ENCODE data around the gene NTM.

The NTM gene

DNA sequence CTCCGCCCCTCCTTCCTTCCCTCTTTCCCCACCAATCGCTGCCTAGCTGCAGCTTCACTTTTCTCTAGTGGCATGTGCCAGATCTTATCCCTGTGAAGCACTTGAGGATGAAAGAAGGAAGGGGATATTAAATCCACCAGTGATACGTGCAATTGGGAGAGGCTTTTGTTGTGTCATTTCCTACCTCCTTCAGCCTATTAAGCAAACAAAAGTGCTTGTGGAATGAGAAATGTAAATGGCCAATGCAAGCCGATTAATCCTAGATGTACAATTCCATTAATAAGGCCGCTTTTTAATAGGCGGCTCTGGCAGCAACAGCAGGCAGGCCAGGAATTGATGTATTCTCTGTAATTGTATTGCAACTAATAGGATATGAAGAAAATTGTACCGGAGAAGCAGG lies 23.3 kb downstream of the NTM start:
- DNase-seq (ENCODE audit: low read depth), result no peak
- Histone ChIP-seq H3K36me3 (ENCODE audit: control insufficient read depth, insufficient read depth, low read length, severe bottlenecking) (no peaks in the 10 kb centered on the region), H3K27me3 (replicated peaks; ENCODE audit: control insufficient read depth, insufficient read depth, low read length) (peaks cover 17% of the 10 kb centered on the region), H3K9me3 (ENCODE audit: control insufficient read depth, low read length) (no peaks in the 10 kb centered on the region), H3K9ac (ENCODE audit: low read length) (no peak overlapping the region), H3K4me3 (ENCODE audit: low read length) (no peak overlapping the region), H3K4me1 (ENCODE audit: control insufficient read depth, insufficient read depth, low read length) (no peaks in the 10 kb centered on the region)

DNA sequence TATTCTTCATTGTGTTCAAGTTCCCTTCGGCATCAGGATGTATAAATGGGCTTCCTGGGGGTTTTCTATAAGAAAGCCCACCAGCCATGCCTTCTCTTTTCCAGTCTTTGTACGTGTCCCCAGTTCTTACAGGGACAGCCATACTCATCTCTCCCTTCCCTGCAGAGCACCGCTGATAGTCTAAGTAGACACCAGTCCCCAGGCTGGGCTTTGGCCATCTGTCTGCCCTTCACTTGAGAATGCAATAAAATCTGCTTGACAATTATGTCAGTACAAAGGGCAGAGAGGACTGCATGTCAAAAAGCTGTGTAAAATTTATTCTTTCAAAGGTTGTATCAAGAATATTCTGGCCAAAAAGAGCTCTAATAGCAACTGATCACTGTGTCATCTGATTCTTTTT lies 27.3 kb downstream of the NTM start:
- no peaks in the 10 kb centered on the region for H3K9me3 ChIP-seq (ENCODE audit: control insufficient read depth, low read length)
- H3K9ac ChIP-seq (ENCODE audit: low read length), result no peak overlapping the region
- H3K27me3 ChIP-seq (replicated peaks; ENCODE audit: control insufficient read depth, insufficient read depth, low read length), result peaks cover 11% of the 10 kb centered on the region
- H3K36me3 ChIP-seq (ENCODE audit: control insufficient read depth, insufficient read depth, low read length, severe bottlenecking), result no peaks in the 10 kb centered on the region
- H3K4me3 ChIP-seq (ENCODE audit: low read length), result no peak overlapping the region
- DNase-seq (ENCODE audit: low read depth), result no peak
- no peaks in the 10 kb centered on the region for H3K4me1 ChIP-seq (ENCODE audit: control insufficient read depth, insufficient read depth, low read length)

DNA sequence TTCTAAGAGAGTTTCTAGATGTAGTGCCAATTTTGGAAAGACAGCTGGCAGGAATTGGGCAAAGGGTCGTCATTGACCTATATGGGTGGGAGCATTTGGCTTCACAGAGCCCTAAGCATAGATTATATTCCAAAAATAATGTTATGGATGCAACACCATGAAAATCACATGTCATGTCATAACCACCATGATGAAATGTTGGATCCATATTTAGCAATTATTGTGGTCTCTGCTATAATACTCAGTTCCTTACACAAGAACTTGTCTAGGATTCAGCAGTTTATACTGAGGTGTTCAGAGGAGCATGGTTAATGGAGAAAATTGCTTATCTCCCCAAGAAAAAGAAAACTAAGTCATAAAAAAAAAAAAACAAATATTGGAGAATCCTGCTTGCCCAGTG lies 31.6 kb downstream of the NTM start:
- Histone ChIP-seq H3K27me3 (replicated peaks; ENCODE audit: control insufficient read depth, insufficient read depth, low read length) (peaks cover 15% of the 10 kb centered on the region), H3K4me3 (ENCODE audit: low read length) (no peak overlapping the region), H3K36me3 (ENCODE audit: control insufficient read depth, insufficient read depth, low read length, severe bottlenecking) (no peaks in the 10 kb centered on the region), H3K9ac (ENCODE audit: low read length) (no peak overlapping the region), H3K4me1 (ENCODE audit: control insufficient read depth, insufficient read depth, low read length) (no peaks in the 10 kb centered on the region), H3K9me3 (ENCODE audit: control insufficient read depth, low read length) (no peaks in the 10 kb centered on the region)
- no peak for DNase-seq (ENCODE audit: low read depth)

DNA sequence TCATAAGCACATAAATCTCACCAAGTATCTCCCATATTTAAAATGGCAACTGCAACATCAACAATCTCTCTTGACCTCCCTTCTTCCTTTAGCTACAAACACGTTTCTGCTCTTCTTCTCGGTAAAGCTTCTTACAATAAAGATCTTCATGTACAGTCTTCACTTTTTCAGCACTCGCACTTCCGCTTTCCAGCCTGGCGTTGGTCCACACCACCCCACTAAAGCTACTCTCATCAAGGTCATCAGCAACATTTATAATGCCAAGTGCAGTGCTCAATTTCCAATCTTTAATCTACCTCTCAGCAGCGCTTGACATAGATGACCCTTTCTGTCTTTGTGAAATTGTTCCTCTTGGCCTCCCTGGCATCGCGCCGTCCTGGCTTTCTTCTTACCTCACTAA lies 33.6 kb downstream of the NTM start:
- Histone ChIP-seq H3K4me3 (ENCODE audit: low read length) (no peak overlapping the region), H3K36me3 (ENCODE audit: control insufficient read depth, insufficient read depth, low read length, severe bottlenecking) (no peaks in the 10 kb centered on the region), H3K9ac (ENCODE audit: low read length) (no peak overlapping the region), H3K4me1 (ENCODE audit: control insufficient read depth, insufficient read depth, low read length) (no peaks in the 10 kb centered on the region), H3K27me3 (replicated peaks; ENCODE audit: control insufficient read depth, insufficient read depth, low read length) (peaks cover 14% of the 10 kb centered on the region), H3K9me3 (ENCODE audit: control insufficient read depth, low read length) (no peaks in the 10 kb centered on the region)
- no peak for DNase-seq (ENCODE audit: low read depth)

DNA sequence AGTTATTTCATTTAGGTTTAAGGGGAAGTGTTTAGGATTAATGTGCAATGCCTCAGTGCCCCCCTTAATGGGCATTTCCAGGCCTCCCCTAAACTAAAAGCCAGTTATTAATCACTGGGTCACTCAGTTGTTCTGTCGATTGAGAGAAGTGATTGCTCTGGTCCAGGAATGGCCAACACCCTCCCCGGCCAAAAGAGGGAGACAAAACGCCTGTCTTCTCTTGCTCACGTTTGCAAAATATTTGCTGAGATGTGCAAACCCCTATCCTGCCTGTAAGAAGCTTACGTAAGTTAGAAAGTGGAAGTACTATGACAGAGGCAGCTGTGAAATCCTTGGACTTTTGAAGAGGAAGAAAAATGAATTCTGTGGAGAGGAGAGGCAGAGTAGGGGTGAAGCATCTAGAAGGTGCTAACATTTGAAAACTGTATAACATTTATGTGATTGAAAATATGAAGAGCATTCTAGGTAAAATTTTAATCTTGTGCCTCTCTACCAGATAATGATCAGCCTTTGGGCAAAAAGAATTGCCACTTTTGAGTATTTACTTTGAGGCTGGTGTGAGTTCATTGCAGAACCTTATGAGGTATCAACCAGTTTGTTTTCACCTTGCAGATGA lies 37.7 kb downstream of the NTM start:
- Histone ChIP-seq H3K36me3 (ENCODE audit: control insufficient read depth, insufficient read depth, low read length, severe bottlenecking) (no peaks in the 10 kb centered on the region), H3K4me3 (ENCODE audit: low read length) (no peak overlapping the region), H3K9ac (ENCODE audit: low read length) (no peak overlapping the region), H3K9me3 (ENCODE audit: control insufficient read depth, low read length) (no peaks in the 10 kb centered on the region), H3K27me3 (replicated peaks; ENCODE audit: control insufficient read depth, insufficient read depth, low read length) (peaks cover 11% of the 10 kb centered on the region), H3K4me1 (ENCODE audit: control insufficient read depth, insufficient read depth, low read length) (no peaks in the 10 kb centered on the region)
- peak; percentile 15 for DNase-seq (ENCODE audit: low read depth)

DNA sequence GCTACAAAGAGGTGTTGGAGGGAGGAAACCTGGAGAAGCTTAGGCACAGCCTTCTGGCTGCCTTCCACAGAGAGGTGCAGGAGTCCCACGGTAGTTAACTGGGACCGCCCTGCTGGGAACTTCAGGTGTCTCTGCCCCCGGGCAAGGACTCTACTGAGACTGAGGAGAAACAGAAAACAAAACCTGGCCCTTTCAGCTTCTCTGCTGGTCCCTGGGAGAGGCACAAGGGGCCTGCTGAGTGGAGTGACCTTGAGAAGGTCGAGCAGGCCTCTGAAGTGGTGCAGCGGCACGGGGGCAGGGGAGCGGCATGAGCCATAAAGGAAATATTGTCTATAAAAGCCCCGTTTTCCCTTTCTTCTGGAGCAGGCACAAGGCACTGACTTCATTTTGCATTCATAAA lies 38.9 kb downstream of the NTM start:
- H3K4me3 ChIP-seq (ENCODE audit: low read length), result no peak overlapping the region

DNA sequence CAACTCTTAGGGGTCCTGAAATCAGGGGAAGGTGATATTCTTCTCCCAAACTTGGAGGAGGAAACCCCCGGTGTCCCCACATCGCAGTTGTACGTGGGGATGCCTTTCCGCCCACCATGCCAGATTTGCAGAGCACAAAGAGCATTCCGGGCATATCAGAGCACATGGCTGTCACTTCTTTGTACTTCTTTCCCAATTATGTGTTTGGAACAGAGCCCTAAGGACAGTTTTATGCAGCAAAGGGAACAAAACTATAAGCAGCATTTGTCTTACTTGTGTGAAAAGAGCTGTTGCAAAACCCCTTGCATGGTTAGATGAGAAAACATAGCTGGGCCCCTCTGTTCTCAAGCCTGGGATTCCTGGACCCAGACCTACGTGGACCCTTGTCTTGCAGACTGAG lies 41.2 kb downstream of the NTM start:
- Histone ChIP-seq H3K36me3 (ENCODE audit: control insufficient read depth, insufficient read depth, low read length, severe bottlenecking) (no peaks in the 10 kb centered on the region), H3K9ac (ENCODE audit: low read length) (no peak overlapping the region), H3K4me1 (ENCODE audit: control insufficient read depth, insufficient read depth, low read length) (no peaks in the 10 kb centered on the region), H3K9me3 (ENCODE audit: control insufficient read depth, low read length) (peaks cover 9% of the 10 kb centered on the region), H3K4me3 (ENCODE audit: low read length) (no peak overlapping the region), H3K27me3 (replicated peaks; ENCODE audit: control insufficient read depth, insufficient read depth, low read length) (no peaks in the 10 kb centered on the region)
- no peak for DNase-seq (ENCODE audit: low read depth)

More for the DNA sequence above, 38.9 kb downstream of the NTM start:
- H3K4me1 ChIP-seq (ENCODE audit: control insufficient read depth, insufficient read depth, low read length), result no peaks in the 10 kb centered on the region
- H3K9ac ChIP-seq (ENCODE audit: low read length), result no peak overlapping the region
- peaks cover 7% of the 10 kb centered on the region for H3K27me3 ChIP-seq (replicated peaks; ENCODE audit: control insufficient read depth, insufficient read depth, low read length)
- H3K9me3 ChIP-seq (ENCODE audit: control insufficient read depth, low read length), result no peaks in the 10 kb centered on the region
- H3K36me3 ChIP-seq (ENCODE audit: control insufficient read depth, insufficient read depth, low read length, severe bottlenecking), result no peaks in the 10 kb centered on the region
- DNase-seq (ENCODE audit: low read depth), result no peak

DNA sequence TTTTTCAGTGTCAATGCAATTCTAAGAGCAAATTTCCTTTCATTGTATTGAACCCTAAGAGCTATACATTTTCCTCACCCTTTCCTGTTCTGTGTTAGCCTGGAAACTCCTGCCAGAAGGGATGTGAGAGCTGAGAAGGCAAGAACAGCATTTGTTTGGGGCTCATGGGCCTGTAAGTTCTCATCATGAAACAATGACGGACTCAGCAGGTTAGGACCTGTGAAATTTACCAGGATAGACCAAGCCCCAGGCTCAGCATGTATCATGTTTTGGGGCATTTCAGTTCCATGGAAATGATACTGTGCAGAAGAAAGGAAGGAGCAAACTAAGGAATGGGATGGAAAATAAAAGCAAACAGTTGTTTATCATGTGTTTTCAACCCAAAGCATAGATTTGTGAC lies 41.6 kb downstream of the NTM start:
- DNase-seq (ENCODE audit: low read depth), result no peak
- no peak overlapping the region for H3K4me3 ChIP-seq (ENCODE audit: low read length)
- H3K36me3 ChIP-seq (ENCODE audit: control insufficient read depth, insufficient read depth, low read length, severe bottlenecking), result no peaks in the 10 kb centered on the region
- peaks cover 9% of the 10 kb centered on the region for H3K9me3 ChIP-seq (ENCODE audit: control insufficient read depth, low read length)
- H3K4me1 ChIP-seq (ENCODE audit: control insufficient read depth, insufficient read depth, low read length), result no peaks in the 10 kb centered on the region
- no peaks in the 10 kb centered on the region for H3K27me3 ChIP-seq (replicated peaks; ENCODE audit: control insufficient read depth, insufficient read depth, low read length)
- H3K9ac ChIP-seq (ENCODE audit: low read length), result no peak overlapping the region

DNA sequence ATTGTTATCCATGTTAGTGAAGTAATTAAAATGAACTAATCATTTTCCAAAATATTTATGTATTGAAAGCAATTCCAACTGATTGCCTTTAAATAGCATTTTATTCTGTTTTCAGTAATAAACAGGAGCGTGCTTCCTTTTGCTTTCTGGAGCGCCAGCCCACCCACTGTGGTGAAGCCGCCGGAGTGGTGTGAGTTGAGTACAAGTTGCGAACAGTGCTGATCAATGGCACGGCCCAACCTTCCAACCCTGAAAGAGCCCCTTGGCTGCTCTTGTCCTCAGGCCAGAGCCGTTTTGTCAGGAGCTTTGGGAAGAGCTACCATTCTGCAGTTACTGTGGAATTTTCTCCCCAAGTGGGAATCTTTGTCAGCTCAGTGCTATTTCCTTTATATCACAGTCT lies 42.8 kb downstream of the NTM start:
- no peaks in the 10 kb centered on the region for H3K27me3 ChIP-seq (replicated peaks; ENCODE audit: control insufficient read depth, insufficient read depth, low read length)
- H3K4me3 ChIP-seq (ENCODE audit: low read length), result no peak overlapping the region
- no peaks in the 10 kb centered on the region for H3K4me1 ChIP-seq (ENCODE audit: control insufficient read depth, insufficient read depth, low read length)
- H3K9me3 ChIP-seq (ENCODE audit: control insufficient read depth, low read length), result peaks cover 9% of the 10 kb centered on the region
- H3K9ac ChIP-seq (ENCODE audit: low read length), result no peak overlapping the region
- no peak for DNase-seq (ENCODE audit: low read depth)
- H3K36me3 ChIP-seq (ENCODE audit: control insufficient read depth, insufficient read depth, low read length, severe bottlenecking), result no peaks in the 10 kb centered on the region

DNA sequence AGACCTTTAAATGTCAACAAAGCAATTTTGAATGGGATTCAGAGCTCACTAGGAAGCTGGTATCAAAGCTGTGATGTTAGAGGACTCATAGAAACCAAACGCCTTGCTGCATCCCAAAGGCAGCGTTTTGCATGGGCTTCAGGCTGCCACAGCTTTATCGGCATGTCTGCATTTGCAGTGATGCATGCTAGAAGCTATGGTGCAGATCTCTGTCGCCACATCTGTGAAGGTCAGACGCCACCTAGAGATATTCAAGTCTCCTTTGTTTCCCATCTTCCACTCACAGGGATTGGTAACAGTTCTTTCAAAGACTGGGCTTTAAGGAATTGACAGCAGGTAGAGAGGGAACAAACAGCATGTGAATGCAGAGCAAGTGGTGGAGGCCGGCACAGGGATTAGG lies 47.8 kb downstream of the NTM start:
- Histone ChIP-seq H3K9me3 (ENCODE audit: control insufficient read depth, low read length) (peaks cover 9% of the 10 kb centered on the region), H3K27me3 (replicated peaks; ENCODE audit: control insufficient read depth, insufficient read depth, low read length) (peaks cover 18% of the 10 kb centered on the region), H3K4me3 (ENCODE audit: low read length) (no peak overlapping the region), H3K9ac (ENCODE audit: low read length) (no peak overlapping the region), H3K36me3 (ENCODE audit: control insufficient read depth, insufficient read depth, low read length, severe bottlenecking) (no peaks in the 10 kb centered on the region), H3K4me1 (ENCODE audit: control insufficient read depth, insufficient read depth, low read length) (no peaks in the 10 kb centered on the region)
- DNase-seq (ENCODE audit: low read depth), result no peak

DNA sequence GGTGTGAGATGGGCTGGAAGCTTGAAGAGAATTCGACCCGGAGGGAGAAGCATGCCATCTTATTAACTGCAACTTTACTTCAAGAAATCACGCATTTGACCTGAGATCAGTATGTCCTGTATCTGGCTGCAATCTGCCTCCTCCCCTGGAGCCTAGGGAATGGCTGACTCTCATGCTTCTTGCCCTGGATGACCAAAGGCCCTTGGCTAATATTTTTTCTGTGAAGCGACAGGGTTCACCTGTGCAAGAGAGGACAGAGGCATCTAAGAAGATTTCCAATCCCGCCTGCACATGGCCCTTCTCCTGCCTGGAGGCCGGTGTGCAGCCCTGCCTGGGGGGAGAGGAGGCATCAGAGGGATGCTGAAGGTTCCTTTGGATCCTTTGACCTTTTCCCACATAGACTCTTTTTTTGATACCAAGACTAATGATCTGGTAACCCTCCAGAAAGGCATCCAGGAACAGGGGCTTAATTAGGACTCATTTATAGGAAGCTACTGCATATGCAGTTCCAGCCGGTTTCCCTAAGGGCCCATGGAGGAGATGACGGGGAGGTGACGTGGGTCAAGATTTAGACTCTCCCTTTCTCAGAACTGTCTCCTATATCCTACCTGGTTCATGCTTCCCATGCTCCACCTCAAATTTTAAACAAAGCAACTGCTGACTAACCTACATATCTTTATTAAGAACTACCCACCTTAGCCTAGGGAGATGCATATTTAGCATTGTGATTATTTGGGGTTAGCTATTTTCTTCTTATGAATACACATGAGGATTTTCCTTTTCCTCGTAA lies 50.8 kb downstream of the NTM start:
- H3K9ac ChIP-seq (ENCODE audit: low read length), result no peak overlapping the region
- H3K9me3 ChIP-seq (ENCODE audit: control insufficient read depth, low read length), result no peaks in the 10 kb centered on the region
- no peaks in the 10 kb centered on the region for H3K36me3 ChIP-seq (ENCODE audit: control insufficient read depth, insufficient read depth, low read length, severe bottlenecking)
- peaks cover 21% of the 10 kb centered on the region for H3K27me3 ChIP-seq (replicated peaks; ENCODE audit: control insufficient read depth, insufficient read depth, low read length)
- H3K4me3 ChIP-seq (ENCODE audit: low read length), result no peak overlapping the region
- no peak for DNase-seq (ENCODE audit: low read depth)
- H3K4me1 ChIP-seq (ENCODE audit: control insufficient read depth, insufficient read depth, low read length), result no peaks in the 10 kb centered on the region

DNA sequence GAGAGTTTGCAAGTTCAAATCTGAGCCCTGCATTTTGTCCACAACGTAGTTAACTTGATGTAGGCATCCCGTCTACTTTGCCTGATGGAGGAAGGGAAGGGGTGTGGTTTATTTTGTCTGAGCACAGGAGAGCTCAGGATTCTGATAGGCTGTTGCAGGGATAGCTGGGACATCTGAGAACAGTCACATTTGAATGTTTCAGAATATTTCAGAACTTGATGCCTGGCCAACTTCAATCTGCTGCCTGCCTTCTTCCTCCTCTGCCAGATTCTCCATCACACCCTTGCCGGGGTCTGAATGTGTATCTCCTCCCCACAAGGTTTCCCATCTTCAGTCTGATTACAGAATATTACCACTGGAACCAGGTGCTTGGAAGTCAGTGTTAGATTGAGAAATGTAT lies 51.6 kb downstream of the NTM start:
- peaks cover 22% of the 10 kb centered on the region for H3K27me3 ChIP-seq (replicated peaks; ENCODE audit: control insufficient read depth, insufficient read depth, low read length)
- H3K9me3 ChIP-seq (ENCODE audit: control insufficient read depth, low read length), result no peaks in the 10 kb centered on the region
- no peaks in the 10 kb centered on the region for H3K4me1 ChIP-seq (ENCODE audit: control insufficient read depth, insufficient read depth, low read length)
- H3K4me3 ChIP-seq (ENCODE audit: low read length), result no peak overlapping the region
- DNase-seq (ENCODE audit: low read depth), result no peak
- no peaks in the 10 kb centered on the region for H3K36me3 ChIP-seq (ENCODE audit: control insufficient read depth, insufficient read depth, low read length, severe bottlenecking)
- H3K9ac ChIP-seq (ENCODE audit: low read length), result no peak overlapping the region

All from adipocyte (in vitro differentiated cells).